HepG2 (cell line): Measurements from ENCODE around the gene CADM4. TPM values are rescaled to one million over a fixed set of nuclear protein-coding genes. Genes with fewer than 3 reads are reported as not detected.

ENCODE experiments used
- ARNT2 ChIP-seq: sonication (generic); formaldehyde crosslinking; IDR thresholded peaks from 2 replicates; pipeline ENCODE4 v1.8.0; 2022; ENCODE audit warnings: mild to moderate bottlenecking, low read depth, missing genetic modification reagents, moderate library complexity
- FOSL2 ChIP-seq: sonication (generic); formaldehyde crosslinking; IDR thresholded peaks from 2 replicates; pipeline ENCODE4 v1.4.0; 2020; ENCODE audit warnings: missing genetic modification reagents
- FOXK2 ChIP-seq: fragments of 450-650 bp; IDR thresholded peaks from 2 replicates; pipeline ENCODE4 v1.6.1; 2016
- GABPA ChIP-seq, 2 experiments: IDR thresholded peaks; 2 replicates each; pipeline ENCODE4 v1.6.1; 2011 to 2016; ENCODE audit warnings: low read depth in 2 of 2, low read length in 1 of 2, missing biosample characterization in 1 of 2, missing genetic modification characterization in 1 of 2
- GATAD2A ChIP-seq: IDR thresholded peaks from 2 replicates; pipeline ENCODE4 v1.6.1; 2016
- HNF4G ChIP-seq, 2 experiments: sonication (generic) in 1 of 2; formaldehyde crosslinking in 1 of 2; IDR thresholded peaks; 2 replicates each; pipeline versions ENCODE4 v1.4.0 to v1.6.1; 2011 to 2020; ENCODE audit warnings: borderline replicate concordance in 2 of 2, low read depth in 2 of 2, mild to moderate bottlenecking in 2 of 2, low read length in 1 of 2, missing genetic modification reagents in 1 of 2, moderate library complexity in 1 of 2
- ISX ChIP-seq: sonication (generic); formaldehyde crosslinking; conservative IDR thresholded peaks from 2 replicates; pipeline ENCODE4 v1.5.0; 2020; ENCODE audit warnings: missing genetic modification reagents
- MIER3 ChIP-seq: IDR thresholded peaks from 2 replicates; pipeline ENCODE4 v1.6.1; 2016; ENCODE audit warnings: missing compliant biosample characterization, borderline replicate concordance
- MYC ChIP-seq: sonication (generic); formaldehyde crosslinking; IDR thresholded peaks from 2 replicates; pipeline ENCODE4 v1.9.0; 2021; ENCODE audit warnings: missing genetic modification reagents, borderline replicate concordance
- PHF21A ChIP-seq: sonication (generic); formaldehyde crosslinking; IDR thresholded peaks from 2 replicates; pipeline ENCODE4 v1.5.0; 2020; ENCODE audit warnings: mild to moderate bottlenecking, missing genetic modification reagents
- RORA ChIP-seq: sonication (generic); formaldehyde crosslinking; IDR thresholded peaks from 2 replicates; pipeline ENCODE4 v1.5.0; 2020; ENCODE audit warnings: mild to moderate bottlenecking, missing genetic modification reagents, moderate library complexity
- THAP11 ChIP-seq: IDR thresholded peaks from 2 replicates; pipeline ENCODE4 v1.6.1; 2016; ENCODE audit warnings: missing biosample characterization, missing genetic modification reagents
- TRIM24 ChIP-seq: sonication (generic); formaldehyde crosslinking; IDR thresholded peaks from 2 replicates; pipeline ENCODE4 v1.8.0; 2022; ENCODE audit warnings: mild to moderate bottlenecking, missing genetic modification reagents
- XRCC5 ChIP-seq: fragments of 200-400 bp; formaldehyde crosslinking; optimal IDR thresholded peaks from 2 replicates; pipeline ENCODE3; 2017; ENCODE audit warnings: mild to moderate bottlenecking, low read length
- ZNF263 ChIP-seq: sonication (generic); formaldehyde crosslinking; IDR thresholded peaks from 2 replicates; pipeline ENCODE4 v1.4.0; 2020; ENCODE audit warnings: missing genetic modification reagents
- ZNF614 ChIP-seq: IDR thresholded peaks from 2 replicates; pipeline ENCODE4 v1.6.1; 2018; ENCODE audit warnings: missing biosample characterization, missing genetic modification reagents, inconsistent platforms, borderline replicate concordance
- ZNF770 ChIP-seq: sonication (generic); formaldehyde crosslinking; IDR thresholded peaks from 2 replicates; pipeline ENCODE4 v1.5.0; 2020; ENCODE audit warnings: mild to moderate bottlenecking, missing genetic modification reagents
- polyA plus RNA-seq, 8 experiments: library from polyadenylated mRNA; depleted of rRNA in 3 of 8; stranded (reverse) in 7 of 8; unstranded in 1 of 8; fragments of >200 nt; fragmentation: Illumina TruSeq in 4 of 8; extraction: Trizol in 4 of 8; gene quantifications; 2 replicates each; pipeline versions ENCODE4 v1.2.1 to v1.2.3, GENCODE V29; 2011 to 2016; ENCODE audit warnings: low read depth in 4 of 8, missing spikeins in 1 of 8, mixed read lengths in 1 of 8; ENCODE audit not compliant: insufficient read depth in 1 of 8
- total RNA-seq, 5 experiments: library from RNA; depleted of rRNA; stranded (reverse); fragments of >200 nt; fragmentation: Illumina TruSeq; extraction: Trizol; gene quantifications; 2 replicates each; pipeline ENCODE4 v1.2.3, GENCODE V29; 2016; ENCODE audit warnings: low read depth in 1 of 5
- TF ChIP-seq, protein P1 (sequence below), 2 experiments: IDR thresholded peaks; 2 replicates each; pipeline ENCODE4 v1.6.1; 2011 to 2012; ENCODE audit warnings: low read length in 2 of 2, borderline replicate concordance in 1 of 2, low read depth in 1 of 2, mild to moderate bottlenecking in 1 of 2, moderate library complexity in 1 of 2
- TF ChIP-seq, protein P2 (sequence below): sonication (generic); formaldehyde crosslinking; IDR thresholded peaks from 2 replicates; pipeline ENCODE4 v1.5.1; 2020; ENCODE audit warnings: mild to moderate bottlenecking, moderate library complexity, missing genetic modification reagents

Gene CADM4
- total and polyA plus RNA-seq, 2 of the 13 experiments (the other 11 are each of a cell fraction or from before 2014, with no cell fraction given) = 8.5 to 16.0 TPM

DNA sequence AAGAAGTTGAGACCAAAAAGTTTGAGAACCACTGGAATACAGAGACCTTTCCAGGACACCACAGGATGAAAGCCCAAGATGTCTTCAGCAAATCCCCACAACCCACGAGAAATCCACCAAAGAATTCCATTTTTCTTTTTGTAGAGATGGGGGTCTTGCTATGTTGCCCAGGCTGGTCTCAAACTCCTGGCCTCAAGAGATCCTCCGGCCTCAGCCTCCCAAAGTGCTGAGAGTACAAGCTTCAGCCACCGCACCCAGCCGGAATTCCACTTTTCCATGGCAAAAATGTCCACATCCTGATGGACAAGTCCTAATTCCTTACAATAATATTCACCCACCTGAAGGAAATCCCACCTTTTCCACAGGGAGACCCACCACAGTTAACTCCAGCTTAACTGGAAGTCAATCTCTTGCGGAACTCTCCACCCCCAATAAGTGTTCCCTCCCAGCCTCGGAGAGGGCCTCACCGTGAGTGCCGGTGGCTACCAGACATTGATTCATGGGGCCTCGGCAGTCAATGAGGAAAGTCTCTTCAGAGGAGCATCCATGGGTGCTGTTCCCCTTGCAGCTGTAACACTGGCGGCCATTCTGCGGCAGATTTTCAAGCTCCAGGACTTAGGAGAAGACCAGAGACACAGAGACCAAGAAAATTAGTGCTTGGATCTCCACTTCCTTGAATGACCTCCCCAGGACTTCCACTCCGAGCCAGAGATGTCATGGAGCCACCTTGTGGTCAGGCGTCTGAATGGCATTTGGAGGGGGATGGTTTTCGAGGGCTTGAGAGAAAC is 12.3 kb upstream of the CADM4 start (continued):
- TF ChIP-seq RORA (CRISPR knock-in tag) = no peak
- TF ChIP-seq ARNT2 = no peak
- TF ChIP-seq, protein P1, sequence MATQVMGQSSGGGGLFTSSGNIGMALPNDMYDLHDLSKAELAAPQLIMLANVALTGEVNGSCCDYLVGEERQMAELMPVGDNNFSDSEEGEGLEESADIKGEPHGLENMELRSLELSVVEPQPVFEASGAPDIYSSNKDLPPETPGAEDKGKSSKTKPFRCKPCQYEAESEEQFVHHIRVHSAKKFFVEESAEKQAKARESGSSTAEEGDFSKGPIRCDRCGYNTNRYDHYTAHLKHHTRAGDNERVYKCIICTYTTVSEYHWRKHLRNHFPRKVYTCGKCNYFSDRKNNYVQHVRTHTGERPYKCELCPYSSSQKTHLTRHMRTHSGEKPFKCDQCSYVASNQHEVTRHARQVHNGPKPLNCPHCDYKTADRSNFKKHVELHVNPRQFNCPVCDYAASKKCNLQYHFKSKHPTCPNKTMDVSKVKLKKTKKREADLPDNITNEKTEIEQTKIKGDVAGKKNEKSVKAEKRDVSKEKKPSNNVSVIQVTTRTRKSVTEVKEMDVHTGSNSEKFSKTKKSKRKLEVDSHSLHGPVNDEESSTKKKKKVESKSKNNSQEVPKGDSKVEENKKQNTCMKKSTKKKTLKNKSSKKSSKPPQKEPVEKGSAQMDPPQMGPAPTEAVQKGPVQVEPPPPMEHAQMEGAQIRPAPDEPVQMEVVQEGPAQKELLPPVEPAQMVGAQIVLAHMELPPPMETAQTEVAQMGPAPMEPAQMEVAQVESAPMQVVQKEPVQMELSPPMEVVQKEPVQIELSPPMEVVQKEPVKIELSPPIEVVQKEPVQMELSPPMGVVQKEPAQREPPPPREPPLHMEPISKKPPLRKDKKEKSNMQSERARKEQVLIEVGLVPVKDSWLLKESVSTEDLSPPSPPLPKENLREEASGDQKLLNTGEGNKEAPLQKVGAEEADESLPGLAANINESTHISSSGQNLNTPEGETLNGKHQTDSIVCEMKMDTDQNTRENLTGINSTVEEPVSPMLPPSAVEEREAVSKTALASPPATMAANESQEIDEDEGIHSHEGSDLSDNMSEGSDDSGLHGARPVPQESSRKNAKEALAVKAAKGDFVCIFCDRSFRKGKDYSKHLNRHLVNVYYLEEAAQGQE (IDR thresholded peaks at IDR 0.05; ENCODE audit: borderline replicate concordance in 1 of 2, low read depth in 1 of 2, low read length in 2 of 2) = no peak
- TF ChIP-seq, protein P2, sequence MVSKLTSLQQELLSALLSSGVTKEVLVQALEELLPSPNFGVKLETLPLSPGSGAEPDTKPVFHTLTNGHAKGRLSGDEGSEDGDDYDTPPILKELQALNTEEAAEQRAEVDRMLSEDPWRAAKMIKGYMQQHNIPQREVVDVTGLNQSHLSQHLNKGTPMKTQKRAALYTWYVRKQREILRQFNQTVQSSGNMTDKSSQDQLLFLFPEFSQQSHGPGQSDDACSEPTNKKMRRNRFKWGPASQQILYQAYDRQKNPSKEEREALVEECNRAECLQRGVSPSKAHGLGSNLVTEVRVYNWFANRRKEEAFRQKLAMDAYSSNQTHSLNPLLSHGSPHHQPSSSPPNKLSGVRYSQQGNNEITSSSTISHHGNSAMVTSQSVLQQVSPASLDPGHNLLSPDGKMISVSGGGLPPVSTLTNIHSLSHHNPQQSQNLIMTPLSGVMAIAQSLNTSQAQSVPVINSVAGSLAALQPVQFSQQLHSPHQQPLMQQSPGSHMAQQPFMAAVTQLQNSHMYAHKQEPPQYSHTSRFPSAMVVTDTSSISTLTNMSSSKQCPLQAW (CRISPR knock-in tag) = peak; percentile 74; the same call in 1 of the 2 replicates
- peak; percentile 52 for TF ChIP-seq THAP11 (CRISPR knock-in tag)
- no peak for TF ChIP-seq ISX (CRISPR knock-in tag)
- peak; percentile 16; the same call in 1 of the 2 replicates for TF ChIP-seq MIER3 (CRISPR knock-in tag)
- peak; percentile 81 for TF ChIP-seq XRCC5
- TF ChIP-seq HNF4G (IDR thresholded peaks at IDR 0.05; ENCODE audit: borderline replicate concordance, low read depth, low read length) = no peak
- TF ChIP-seq HNF4G (CRISPR knock-in tag; IDR thresholded peaks at IDR 0.05; ENCODE audit: borderline replicate concordance, low read depth) = no peak
- TF ChIP-seq TRIM24 = no peak
- TF ChIP-seq MYC (CRISPR knock-in tag) = no peak
- peak; percentile 59; the same call in 1 of the 2 replicates for TF ChIP-seq GATAD2A (CRISPR knock-in tag)
- TF ChIP-seq GABPA (IDR thresholded peaks at IDR 0.05; ENCODE audit: low read depth, low read length) = no peak
- TF ChIP-seq GABPA (CRISPR knock-in tag; IDR thresholded peaks at IDR 0.05; ENCODE audit: low read depth) = peak; percentile 43; the same call in 1 of the 2 replicates
- TF ChIP-seq PHF21A (CRISPR knock-in tag) = no peak
- peak; percentile 26; the same call in 1 of the 2 replicates for TF ChIP-seq FOSL2
- no peak for TF ChIP-seq FOXK2
- TF ChIP-seq ZNF263 (CRISPR knock-in tag) = 0 out of 2 replicates have a peak, but pooled peaks have one; percentile 30
- TF ChIP-seq ZNF614 = peak; percentile 22; the same call in 1 of the 2 replicates
- peak; percentile 97 for TF ChIP-seq ZNF770 (CRISPR knock-in tag)
